Left forelimb (tissue), 1 donor: ENCODE measurements around the gene RET.
"Not testable (repeated sequence)": the region's sequence is repeated elsewhere in the genome, so short reads cannot be mapped to it uniquely, and the experiment has no call there.

Experiments
- DNase-seq: peaks from one replicate; pipeline ENCODE4 v3.0.0-alpha.2; 2018; ENCODE audit warnings: low spot score

RET gene

GRCh38 chr10:43136432-43136831 is 59.6 kb downstream of the RET start:
- no peak for DNase-seq

GRCh38 chr10:43136995-43137716 is 60.3 kb downstream of the RET start:
- no peak for DNase-seq

DNA sequence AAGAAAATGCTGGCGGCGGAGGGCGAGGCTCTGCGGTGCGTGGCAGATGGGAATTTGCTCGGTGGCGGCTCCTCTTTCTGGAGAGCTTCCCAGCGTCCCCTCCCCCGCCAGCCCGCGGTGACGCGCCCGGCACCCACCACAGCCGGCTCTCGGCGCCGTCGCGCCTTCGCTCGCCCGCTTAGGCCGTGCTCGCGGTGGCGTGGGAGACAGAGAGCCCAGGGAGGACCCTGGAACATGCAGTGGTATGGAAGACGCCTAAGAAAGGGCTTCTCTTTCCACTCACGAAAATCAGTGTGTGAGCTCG is 60.8 kb downstream of the RET start:
- DNase-seq, result peak; percentile 86

DNA sequence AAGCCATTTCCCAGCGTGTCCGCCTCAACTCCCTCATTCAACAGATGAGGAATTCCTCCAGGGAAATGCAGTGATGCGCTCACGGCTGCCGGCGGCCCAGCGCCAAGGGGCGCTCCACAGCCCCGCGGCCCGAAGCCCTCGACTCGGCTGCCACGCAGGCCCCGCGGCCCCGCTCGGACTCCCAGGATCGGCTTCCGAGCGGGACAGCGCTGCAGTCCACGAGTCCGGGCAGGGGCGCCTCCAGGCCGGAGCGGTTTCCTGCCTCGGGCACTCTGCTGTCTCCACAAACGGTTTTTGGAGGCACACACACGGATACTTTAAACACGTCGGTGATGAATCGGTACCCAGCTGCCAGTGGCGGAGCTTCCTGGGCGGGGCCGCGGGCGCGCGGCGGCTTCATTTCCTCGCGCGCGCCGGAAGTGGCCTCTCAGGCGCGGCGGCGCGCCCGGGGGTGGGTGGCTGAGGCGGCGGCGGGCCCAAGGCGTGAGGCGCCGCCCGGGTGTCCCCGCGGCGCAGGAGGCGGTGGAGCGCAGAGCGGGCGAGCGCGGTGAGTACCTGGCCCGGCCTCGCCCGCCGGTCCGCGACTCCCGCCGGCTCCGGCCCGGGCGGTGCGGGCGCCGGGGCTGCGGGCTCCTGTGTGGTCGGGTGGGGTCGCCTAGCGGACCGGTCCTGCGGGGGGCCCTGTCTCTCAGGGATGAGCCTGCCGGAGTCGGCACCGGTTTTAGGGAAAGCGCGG is 61.3 kb downstream of the RET start, which contains the start of gene CSGALNACT2:
Gene CSGALNACT2 (plus strand): TSS at position 425 of the 736 bp plus-strand sequence. CDS start 16,705 bp downstream, outside the sequence.
- DNase-seq, result peak; percentile 92

- no peak for DNase-seq
Observed at GRCh38 chr10:43138757-43139241, 61.9 kb downstream of the RET start.

DNA sequence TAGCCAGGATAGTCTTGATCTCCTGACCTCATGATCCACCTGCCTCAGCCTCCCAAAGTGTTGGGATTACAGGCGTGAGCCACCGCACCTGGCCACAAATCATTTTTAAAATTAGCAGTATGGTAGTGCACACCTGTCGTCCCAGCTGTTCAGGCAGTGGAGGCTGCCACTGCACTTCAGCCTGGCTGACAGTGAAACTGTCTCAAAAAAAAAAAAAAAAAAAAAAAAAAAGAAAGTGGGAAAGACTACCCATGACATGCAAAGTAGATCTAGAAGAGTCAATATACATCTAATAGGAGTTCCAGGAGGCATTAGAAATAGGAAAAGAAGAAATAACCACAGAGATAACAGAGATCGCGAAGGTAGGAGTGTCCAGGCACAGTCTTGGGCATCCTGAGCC is 64.6 kb downstream of the RET start:
- DNase-seq, result no peak

GRCh38 chr10:43145311-43145710 is 68.4 kb downstream of the RET start:
- DNase-seq, result no peak

- DNase-seq, result not testable (repeated sequence)
Observed at GRCh38 chr10:43145936-43146335, 69.1 kb downstream of the RET start.

DNA sequence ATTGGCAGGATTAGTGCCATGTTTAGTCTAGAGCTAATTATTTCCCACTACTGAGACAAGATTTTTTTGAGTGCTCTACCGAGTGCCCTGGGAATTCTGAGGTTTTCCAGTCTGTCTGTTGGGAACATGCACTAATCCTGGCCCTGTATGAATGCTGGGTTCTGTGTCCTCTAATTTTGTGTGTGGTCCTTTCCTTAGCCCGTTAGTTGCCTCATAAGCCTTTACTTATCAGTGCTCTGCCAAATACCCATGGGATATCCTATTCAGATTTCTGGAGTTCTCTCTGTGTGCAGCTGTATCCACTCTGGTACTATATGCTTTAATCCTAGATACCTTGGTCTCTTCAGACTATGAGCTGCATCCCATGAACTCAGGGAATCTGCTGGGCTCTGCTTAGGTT is 74.5 kb downstream of the RET start:
- no peak for DNase-seq

GRCh38 chr10:43153901-43154300 is 77.0 kb downstream of the RET start:
- DNase-seq, result no peak

DNA sequence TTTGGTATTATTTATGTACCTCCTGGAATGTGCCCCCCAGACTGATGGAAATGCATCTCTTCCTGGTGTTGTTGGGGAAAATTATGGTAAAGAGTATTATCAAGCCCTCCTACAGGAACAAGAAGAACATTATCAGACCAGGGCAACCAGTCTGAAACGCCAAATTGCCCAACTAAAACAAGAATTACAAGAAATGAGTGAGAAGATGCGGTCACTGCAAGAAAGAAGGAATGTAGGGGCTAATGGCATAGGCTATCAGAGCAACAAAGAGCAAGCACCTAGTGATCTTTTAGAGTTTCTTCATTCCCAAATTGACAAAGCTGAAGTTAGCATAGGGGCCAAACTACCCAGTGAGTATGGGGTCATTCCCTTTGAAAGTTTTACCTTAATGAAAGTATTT is 78.4 kb downstream of the RET start:
- no peak for DNase-seq

GRCh38 chr10:43155741-43156140 is 78.9 kb downstream of the RET start:
- no peak for DNase-seq

DNA sequence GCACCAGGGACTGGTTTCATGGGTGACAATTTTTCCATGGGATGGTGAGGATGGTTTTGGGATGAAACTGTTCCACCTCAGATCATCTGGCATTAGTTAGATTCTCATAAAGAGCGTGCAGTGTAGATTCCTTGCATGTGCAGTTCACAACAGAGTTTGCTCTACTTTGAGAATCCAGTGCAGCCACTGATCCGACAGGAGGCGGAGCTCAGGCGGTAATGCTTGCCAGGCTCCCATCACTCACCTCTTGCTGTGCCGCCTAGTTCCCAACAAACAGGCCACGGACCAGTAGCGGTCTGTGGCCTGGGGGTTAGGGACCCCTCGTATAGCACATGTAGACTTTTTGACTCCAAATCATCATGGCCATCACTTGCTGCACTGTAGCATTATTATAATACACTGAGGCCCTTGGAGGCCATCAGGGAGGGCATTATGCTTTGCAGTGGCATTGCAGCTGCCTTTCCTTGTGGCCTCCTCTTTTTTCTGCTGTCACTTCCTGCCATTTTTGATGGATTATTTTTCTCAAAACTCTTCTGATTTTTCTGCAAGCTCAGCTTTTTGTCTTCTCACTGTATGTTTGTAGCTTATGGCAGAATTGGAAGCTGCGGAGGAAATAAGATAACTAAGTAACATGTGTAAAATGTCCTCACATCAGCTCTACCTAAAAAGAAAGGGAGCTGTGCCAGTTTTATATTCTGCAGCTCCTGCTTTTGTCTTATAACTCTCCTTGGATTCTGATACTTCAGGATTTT is 79.9 kb downstream of the RET start:
- DNase-seq, result no peak

- DNase-seq, result no peak
Observed at GRCh38 chr10:43158636-43159035, 81.8 kb downstream of the RET start.

GRCh38 chr10:43160046-43160920 is 83.4 kb downstream of the RET start:
- DNase-seq, result no peak

GRCh38 chr10:43160921-43161255 is 84.0 kb downstream of the RET start:
- no peak for DNase-seq

DNA sequence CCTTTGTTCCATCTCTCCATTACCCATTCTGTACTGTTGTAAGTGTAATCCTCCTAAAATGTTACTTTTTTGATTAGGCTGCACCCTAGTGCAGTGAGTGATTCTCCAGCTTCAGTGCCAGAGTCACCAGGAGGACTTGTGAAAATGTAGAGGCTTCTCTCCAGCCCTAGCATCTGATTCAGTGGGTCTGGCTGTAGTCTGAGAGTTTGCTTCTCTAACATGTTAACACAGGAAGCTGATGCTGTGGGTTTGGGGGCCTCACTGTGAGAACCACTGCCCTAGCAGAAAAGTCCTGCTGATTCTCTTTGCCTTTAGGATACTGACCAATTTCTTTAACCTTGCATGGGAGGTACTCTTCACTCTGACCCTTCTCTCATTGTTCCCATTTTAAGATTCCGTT is 85.7 kb downstream of the RET start:
- DNase-seq, result no peak

GRCh38 chr10:43166207-43166879 is 89.5 kb downstream of the RET start:
- no peak for DNase-seq

- DNase-seq, result no peak
Observed at GRCh38 chr10:43166880-43167497, 90.1 kb downstream of the RET start.

DNA sequence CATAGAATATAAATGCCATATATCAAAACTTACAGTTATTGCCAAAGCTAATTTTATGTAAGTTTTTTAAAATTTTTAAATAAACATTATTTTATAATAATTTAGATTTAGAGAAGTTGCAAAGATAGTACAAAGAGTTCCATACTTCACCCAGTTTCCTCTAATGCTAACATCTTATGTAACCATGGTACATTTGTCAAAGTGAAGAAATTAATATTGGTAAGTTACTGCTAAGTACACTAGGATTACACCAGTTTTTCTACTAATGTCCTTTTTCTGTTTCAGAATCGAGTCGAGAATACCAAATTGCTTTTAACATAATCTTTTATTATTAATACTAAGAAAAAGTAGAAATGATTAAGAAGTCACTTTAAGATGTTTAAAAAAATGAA is 90.6 kb downstream of the RET start:
- no peak for DNase-seq

GRCh38 chr10:43170491-43170890 is 93.6 kb downstream of the RET start:
- DNase-seq, result no peak
